Mammary microvascular endothelial cell (primary cell): ENCODE results near the gene ACTL7A. TPM values are rescaled to one million over a fixed set of nuclear protein-coding genes. Genes with fewer than 3 reads are reported as not detected.

ENCODE experiments used
- total RNA-seq: library from RNA; depleted of rRNA; stranded (reverse); fragments of >200 nt; gene quantifications from 2 replicates; pipeline ENCODE4 v1.2.3, GENCODE V29; 2015

The ACTL7A gene
- total RNA-seq = not detected in 2 replicates

GRCh38 chr9:108861997-108862396 lies at the start of gene ACTL7A:
Gene ACTL7A (plus strand): TSS chr9:108862266. CDS start chr9:108862323, 57 bp downstream.

GRCh38 chr9:108855888-108856287 lies 6.2 kb upstream of the ACTL7A start, which contains the start of gene ACTL7B:
Gene ACTL7B (minus strand): TSS chr9:108855986. CDS start chr9:108855930, 56 bp downstream.

Other genes with a start within 250 kb of the ACTL7A start
- gene ACTL7B, start 6.3 kb upstream of the ACTL7A start, total RNA-seq = not detected in 2 replicates
- 21.5 and 35.8 TPM in 2 replicates for gene ELP1, start 71.9 kb downstream of the ACTL7A start, total RNA-seq
- gene ABITRAM, start 72.1 kb downstream of the ACTL7A start, total RNA-seq = 5.1 and 7.2 TPM in 2 replicates
- gene CTNNAL1, start 151.2 kb downstream of the ACTL7A start, total RNA-seq = 112 and 131 TPM in 2 replicates